NCI-H82 (cell line): ENCODE measurements around the gene P4HB.

Experiments
- DNase-seq: peaks from one replicate; lab custom pipeline; 2025; lab: John Stamatoyannopoulos, UW

The P4HB gene

DNA sequence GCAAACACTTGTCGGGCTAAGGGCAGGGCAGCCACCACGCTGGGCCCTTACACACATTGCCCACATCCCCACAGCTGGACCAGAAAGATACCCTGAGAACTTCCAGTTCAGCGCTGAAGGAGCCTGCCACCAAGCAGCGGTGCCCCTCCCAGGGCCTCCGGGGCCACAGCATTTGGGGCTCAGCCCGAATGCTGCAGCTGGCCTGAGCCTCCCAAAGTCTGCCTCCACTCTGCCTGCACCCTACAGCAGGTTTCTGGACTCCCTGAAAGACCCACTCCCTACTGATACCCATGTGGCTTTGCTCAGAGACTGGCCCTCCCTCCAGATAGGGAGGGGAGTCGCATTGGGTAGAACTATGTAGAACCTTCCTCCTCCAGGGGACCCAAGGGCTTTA lies 28.8 kb downstream of the P4HB start:
- DNase-seq = no peak

DNA sequence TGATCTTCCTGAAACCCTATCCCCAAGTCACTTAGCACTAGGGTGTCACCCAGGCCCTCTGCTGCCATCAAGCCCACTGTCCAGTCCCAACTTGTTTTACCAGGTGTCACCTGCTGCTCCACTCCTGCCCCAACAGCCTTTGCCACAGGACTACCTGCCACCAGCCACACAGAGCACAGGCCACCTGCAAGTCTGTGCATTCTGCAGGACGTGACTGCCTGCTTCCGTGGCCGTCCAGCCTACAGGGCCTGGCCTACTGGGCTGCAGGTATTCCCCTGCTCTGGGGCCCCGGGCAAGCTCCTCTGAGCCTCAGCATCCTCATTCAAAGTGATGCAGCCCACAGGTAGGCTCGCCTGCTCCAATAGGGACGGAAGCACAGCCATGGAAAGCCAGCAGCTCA lies 30.5 kb downstream of the P4HB start:
- no peak for DNase-seq

- no peak for DNase-seq
These were observed 31.7 kb downstream of the P4HB start for GRCh38 chr17:81828656-81829055.

DNA sequence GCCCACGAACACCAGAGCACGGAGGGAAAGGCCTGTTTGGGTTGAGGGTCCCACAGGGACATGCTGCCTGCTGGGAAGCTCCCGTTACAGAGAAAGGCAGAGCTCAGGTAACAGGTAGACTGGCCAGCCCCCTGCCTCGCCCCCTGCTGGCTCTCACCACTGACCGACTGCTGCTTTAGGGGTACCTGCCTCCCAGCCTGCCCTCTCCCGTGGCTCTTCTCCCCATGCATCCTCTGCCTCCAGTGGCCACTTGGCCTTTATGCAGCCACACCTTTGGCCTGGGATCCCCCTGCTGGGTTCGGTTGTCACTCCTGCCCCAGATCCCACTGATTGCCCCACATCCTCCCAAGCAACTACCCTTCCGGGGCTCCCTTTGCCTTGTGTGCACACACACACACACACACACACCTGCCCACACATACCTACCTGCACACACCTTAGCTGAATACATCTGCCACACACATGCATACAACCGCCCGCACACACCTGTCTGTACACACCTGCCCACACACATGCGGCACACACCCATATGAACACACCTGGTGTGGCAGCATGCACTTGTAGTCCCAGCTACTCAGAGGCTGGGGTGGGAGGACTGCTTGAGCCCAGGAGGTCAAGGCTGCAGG lies 34.4 kb downstream of the P4HB start:
- no peak for DNase-seq

GRCh38 chr17:81824595-81824994 lies 35.7 kb downstream of the P4HB start:
- no peak for DNase-seq

- no peak for DNase-seq
These were observed 36.4 kb downstream of the P4HB start for GRCh38 chr17:81823820-81824550.

DNA sequence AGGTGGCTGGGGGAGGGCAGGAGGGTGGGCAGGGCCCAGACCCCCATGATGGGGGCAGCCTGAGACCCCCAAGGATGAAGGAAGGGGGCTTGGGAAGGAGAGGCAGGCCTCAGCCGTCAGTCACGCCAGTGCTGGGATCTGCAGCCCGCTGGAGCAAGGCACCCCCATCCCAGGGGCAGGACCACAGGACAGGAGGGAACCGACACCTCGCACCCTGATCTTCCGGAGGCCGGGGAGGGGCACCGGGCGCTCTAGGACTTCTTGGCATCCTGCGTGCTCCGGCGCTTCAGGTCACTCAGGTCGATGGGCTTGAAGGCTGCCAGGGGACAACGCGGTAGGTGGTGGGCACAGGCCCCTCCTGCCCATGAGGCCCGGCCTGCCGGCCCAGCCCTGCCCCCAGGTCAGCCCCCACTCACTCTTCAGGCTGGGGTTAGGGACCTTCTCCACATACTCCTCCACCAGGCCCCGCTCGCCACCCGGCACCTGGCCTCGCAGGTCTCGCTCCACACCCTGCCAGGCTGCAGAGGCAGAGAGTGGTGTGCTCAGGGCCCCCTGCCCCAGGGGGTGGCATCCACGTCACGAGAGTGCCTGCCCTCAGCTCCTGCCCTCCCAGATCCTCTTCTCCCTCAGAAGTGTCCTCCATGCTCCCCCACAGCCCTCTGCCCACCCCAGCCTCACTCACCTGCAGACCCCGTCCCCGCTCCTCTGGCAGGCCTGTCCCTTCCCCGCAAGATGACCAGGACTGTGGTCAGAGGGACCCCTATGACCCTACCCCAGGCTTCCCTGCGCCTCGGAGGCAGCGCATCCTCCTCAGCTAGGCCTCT lies 37.1 kb downstream of the P4HB start:
- no peak for DNase-seq

GRCh38 chr17:81822312-81822637 lies 38.1 kb downstream of the P4HB start:
- DNase-seq = no peak

DNA sequence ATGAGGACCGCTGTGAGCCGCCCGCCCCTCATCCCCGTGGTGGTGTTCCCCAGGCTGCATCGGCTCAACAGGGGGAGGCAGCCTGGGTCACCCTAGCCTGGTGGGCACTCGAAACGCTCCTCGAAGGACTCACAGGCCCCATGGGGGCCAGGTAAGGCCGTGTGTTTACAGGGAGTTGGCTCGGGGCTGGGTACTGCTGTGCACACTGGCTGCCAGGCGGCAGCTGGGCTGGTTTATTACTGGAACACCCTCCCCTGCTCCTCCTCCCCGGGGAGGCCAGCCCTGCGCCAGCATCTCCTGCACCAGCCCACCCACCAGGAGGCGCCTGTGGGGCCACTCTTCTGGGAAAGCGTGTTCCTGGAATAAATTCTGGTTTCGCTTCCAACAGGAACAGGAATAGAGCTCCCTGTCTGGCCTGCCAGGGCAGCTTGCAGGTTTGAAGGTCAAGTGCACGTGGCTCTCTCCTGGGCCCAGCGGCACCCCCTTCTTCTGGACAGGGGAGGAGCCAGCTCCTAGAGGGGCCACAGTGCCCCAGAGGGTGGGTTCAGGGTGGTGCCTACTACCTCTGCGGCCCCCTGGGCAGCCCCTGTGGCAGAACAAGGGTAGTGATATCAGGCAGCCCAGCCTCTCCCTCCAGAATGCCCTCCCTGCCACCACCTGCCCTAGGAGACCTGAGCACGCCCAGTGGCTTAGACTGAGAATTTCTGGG lies 38.6 kb downstream of the P4HB start:
- DNase-seq = peak; percentile 89

DNA sequence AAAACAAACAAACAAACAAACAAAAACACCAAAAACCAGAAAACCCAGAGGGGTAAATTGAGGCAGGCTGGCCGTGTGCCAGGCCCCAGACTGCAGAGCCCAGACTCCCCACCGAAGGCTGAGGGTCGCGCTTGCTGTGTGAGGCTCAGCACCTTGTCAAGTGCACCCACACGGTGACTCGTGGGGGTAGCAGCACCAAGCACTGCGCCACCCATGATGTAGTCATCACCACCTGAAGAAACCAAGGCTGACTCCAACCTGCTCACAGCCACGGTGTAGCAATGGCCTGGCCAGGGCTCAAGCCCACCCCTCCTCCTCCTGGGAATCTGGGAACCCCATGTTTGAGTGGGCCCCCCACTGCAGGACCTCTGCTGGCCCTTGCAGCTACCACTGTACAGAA lies 39.2 kb downstream of the P4HB start:
- DNase-seq = no peak

DNA sequence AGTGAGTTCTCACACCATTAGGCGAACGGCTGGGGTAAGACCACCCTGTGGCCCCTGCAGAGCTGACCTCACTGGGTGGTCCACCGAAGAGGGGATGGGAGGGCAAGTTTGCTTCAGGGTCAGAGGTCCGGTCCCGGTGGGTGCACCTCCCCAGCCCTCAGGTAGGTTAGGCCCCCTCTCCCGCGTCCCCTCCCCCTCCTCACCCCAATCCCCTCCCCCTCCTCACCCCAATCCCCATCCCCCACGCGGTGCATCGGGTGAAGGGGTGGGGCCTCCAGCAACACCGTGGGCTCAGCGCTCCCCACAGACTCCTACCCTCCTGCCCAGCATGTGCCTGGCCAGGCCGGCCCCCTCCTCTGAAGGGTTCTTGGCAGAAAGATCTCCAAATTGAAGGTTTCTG lies 40.6 kb downstream of the P4HB start:
- no peak for DNase-seq

DNA sequence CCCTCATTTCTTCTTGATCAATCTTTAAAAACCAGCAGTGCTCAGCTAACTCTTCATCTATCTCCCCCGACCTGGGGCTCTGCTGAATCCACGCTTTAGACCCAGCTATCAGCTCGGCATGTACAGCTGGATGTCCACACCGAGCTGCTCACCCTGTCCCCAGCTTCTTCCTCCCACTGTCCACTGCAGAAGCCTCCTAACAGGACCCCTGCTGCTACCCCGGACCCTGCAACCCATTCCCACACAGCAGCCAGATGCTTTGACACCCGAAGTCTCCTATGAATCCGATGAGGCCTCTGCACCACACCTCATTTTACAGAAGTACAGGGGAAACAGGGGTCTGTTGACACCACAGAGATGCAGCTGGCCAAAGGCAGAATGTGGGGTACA lies 42.6 kb downstream of the P4HB start:
- no peak for DNase-seq

GRCh38 chr17:81815646-81815986 lies 44.7 kb downstream of the P4HB start:
- no peak for DNase-seq

- peak; percentile 81 for DNase-seq
These were observed 45.3 kb downstream of the P4HB start for GRCh38 chr17:81814748-81815645.

- DNase-seq = no peak
These were observed 46.3 kb downstream of the P4HB start for GRCh38 chr17:81813861-81814683.

GRCh38 chr17:81813371-81813684 lies 47.0 kb downstream of the P4HB start:
- DNase-seq = no peak

DNA sequence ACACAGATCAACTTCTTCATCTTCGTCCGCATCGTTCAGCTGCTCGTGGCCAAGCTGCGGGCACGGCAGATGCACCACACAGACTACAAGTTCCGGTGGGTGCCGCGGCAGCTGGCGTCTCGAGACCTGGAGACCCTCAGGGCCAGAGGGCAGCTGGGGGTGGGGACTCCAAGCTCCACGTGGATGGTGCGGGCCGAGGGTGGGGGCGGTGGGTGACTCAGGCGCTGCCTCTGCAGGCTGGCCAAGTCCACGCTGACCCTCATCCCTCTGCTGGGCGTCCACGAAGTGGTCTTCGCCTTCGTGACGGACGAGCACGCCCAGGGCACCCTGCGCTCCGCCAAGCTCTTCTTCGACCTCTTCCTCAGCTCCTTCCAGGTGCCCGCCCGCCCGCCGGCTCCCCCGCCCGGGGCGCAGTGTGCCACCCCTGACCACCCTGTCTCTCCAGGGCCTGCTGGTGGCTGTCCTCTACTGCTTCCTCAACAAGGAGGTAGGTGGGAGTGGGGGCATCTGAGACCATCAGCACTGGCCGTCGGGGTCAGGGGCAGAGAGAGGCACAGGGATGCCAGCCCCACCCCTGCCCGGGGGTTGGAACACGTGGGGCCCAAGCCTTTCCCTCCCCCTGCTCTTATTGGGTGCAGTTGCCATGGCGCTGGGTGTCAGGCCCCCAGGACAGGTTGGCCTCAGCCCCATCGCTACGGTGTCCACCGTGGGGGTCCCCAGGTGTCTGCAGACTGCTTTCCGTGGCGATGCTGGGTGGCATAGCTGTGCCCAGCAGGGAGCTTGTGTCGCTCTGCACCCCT lies 47.6 kb downstream of the P4HB start:
- DNase-seq = no peak

GRCh38 chr17:81811705-81812570 lies 48.4 kb downstream of the P4HB start:
- DNase-seq = no peak
